ENCODE data around the gene BCL3. TPM values are rescaled to one million over a fixed set of nuclear protein-coding genes. Genes with fewer than 3 reads are reported as not detected.

Gene BCL3
- total and polyA plus RNA-seq, 2 of the 13 experiments (the other 11 are each of a cell fraction or from before 2014, with no cell fraction given), result 2.3 to 4.0 TPM

DNA sequence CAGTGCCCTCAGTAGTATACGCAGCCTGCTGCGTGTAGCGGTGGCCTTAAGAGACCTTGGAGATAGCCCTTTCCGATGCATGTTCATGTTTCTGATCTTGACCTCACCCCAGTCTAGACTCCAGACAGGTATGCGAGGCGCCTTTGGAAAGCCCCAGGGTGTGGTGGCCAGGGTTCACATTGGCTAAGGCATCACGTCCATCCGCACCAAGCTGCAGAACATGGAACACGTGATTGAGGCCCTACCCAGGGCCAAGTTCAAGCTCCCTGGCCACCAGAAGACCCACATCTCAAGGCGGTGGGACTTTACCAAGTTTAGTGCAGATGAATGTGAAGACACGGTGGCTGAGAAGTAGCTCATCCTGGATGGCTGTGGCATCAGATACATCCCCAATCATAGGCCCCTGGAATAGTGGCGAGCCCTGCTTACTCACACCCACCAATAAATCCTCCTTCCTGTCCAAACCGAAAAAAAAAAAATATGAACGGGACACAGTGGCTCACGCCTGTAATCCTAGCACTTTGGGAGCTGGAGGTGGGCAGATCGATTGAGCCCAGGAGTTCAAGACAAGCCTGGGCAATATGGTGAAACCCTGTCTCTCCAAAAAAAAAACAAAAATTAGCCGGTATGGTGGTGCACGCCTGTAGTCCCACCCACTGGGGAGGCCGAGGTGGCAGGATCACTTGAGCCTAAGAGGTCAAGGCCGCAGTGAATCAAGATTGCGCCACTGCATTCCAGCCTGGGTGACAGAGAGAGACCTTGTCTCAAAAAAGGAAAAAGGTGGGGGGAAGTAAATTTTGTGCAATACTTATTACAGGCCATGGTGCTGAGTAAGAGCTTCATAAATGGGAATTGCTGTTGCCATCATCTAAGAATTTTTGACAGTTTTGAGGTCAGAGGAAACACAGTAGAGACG lies 16.8 kb downstream of the BCL3 start (continued):
- TF ChIP-seq HNF4A (CRISPR knock-in tag; IDR thresholded peaks at IDR 0.05) (peak; percentile 85), HIVEP1 (CRISPR knock-in tag; IDR thresholded peaks at IDR 0.05) (peak; percentile 56), NONO (IDR thresholded peaks at IDR 0.05) (no peak), NONO (CRISPR knock-in tag; conservative IDR thresholded peaks at IDR 0.05) (peak; percentile 76), HDAC2 (CRISPR knock-in tag; IDR thresholded peaks at IDR 0.05) (peak; percentile 92), ARHGAP35 (CRISPR knock-in tag; IDR thresholded peaks at IDR 0.05; ENCODE audit: borderline replicate concordance) (no peak), SALL1 (CRISPR knock-in tag; IDR thresholded peaks at IDR 0.05) (peak; percentile 74), ZNF292 (CRISPR knock-in tag; IDR thresholded peaks at IDR 0.05; ENCODE audit: borderline replicate concordance, low read depth) (peak; percentile 56; the same call in 1 of the 2 replicates), ARID2 (CRISPR knock-in tag; IDR thresholded peaks at IDR 0.05; ENCODE audit: borderline replicate concordance) (no peak), ARNTL (CRISPR knock-in tag; IDR thresholded peaks at IDR 0.05) (peak; percentile 34; the same call in 1 of the 2 replicates), ZNF558 (CRISPR knock-in tag; IDR thresholded peaks at IDR 0.05; ENCODE audit: borderline replicate concordance) (peak; percentile 44; the same call in 1 of the 2 replicates), ZNF350 (CRISPR knock-in tag; IDR thresholded peaks at IDR 0.05; ENCODE audit: borderline replicate concordance, low read depth) (peak; percentile 81), SRF (IDR thresholded peaks at IDR 0.05; ENCODE audit: low read depth, low read length) (peak; percentile 64), WIZ (CRISPR knock-in tag; IDR thresholded peaks at IDR 0.05) (no peak), EHMT2 (IDR thresholded peaks at IDR 0.05; ENCODE audit: borderline replicate concordance, low read depth, low read length) (no peak; the same call in 1 of the 2 replicates), ZNF557 (CRISPR knock-in tag; IDR thresholded peaks at IDR 0.05) (no peak), ZNF180 (CRISPR knock-in tag; IDR thresholded peaks at IDR 0.05; ENCODE audit: borderline replicate concordance, low read depth) (no peak)
- TF ChIP-seq, protein P1, sequence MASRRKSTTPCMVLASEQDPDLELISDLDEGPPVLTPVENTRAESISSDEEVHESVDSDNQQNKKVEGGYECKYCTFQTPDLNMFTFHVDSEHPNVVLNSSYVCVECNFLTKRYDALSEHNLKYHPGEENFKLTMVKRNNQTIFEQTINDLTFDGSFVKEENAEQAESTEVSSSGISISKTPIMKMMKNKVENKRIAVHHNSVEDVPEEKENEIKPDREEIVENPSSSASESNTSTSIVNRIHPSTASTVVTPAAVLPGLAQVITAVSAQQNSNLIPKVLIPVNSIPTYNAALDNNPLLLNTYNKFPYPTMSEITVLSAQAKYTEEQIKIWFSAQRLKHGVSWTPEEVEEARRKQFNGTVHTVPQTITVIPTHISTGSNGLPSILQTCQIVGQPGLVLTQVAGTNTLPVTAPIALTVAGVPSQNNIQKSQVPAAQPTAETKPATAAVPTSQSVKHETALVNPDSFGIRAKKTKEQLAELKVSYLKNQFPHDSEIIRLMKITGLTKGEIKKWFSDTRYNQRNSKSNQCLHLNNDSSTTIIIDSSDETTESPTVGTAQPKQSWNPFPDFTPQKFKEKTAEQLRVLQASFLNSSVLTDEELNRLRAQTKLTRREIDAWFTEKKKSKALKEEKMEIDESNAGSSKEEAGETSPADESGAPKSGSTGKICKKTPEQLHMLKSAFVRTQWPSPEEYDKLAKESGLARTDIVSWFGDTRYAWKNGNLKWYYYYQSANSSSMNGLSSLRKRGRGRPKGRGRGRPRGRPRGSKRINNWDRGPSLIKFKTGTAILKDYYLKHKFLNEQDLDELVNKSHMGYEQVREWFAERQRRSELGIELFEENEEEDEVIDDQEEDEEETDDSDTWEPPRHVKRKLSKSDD (CRISPR knock-in tag; IDR thresholded peaks at IDR 0.05; ENCODE audit: low read depth), result peak; percentile 81; the same call in 1 of the 2 replicates
- TF ChIP-seq, protein P2, sequence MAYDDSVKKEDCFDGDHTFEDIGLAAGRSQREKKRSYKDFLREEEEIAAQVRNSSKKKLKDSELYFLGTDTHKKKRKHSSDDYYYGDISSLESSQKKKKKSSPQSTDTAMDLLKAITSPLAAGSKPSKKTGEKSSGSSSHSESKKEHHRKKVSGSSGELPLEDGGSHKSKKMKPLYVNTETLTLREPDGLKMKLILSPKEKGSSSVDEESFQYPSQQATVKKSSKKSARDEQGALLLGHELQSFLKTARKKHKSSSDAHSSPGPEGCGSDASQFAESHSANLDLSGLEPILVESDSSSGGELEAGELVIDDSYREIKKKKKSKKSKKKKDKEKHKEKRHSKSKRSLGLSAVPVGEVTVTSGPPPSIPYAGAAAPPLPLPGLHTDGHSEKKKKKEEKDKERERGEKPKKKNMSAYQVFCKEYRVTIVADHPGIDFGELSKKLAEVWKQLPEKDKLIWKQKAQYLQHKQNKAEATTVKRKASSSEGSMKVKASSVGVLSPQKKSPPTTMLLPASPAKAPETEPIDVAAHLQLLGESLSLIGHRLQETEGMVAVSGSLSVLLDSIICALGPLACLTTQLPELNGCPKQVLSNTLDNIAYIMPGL (CRISPR knock-in tag; IDR thresholded peaks at IDR 0.05; ENCODE audit: borderline replicate concordance in 1 of 2, low read depth in 1 of 2), result peak in 1 of 2 experiments; percentile 37; a peak in 1 of 4 replicates
- TF ChIP-seq, protein P3, sequence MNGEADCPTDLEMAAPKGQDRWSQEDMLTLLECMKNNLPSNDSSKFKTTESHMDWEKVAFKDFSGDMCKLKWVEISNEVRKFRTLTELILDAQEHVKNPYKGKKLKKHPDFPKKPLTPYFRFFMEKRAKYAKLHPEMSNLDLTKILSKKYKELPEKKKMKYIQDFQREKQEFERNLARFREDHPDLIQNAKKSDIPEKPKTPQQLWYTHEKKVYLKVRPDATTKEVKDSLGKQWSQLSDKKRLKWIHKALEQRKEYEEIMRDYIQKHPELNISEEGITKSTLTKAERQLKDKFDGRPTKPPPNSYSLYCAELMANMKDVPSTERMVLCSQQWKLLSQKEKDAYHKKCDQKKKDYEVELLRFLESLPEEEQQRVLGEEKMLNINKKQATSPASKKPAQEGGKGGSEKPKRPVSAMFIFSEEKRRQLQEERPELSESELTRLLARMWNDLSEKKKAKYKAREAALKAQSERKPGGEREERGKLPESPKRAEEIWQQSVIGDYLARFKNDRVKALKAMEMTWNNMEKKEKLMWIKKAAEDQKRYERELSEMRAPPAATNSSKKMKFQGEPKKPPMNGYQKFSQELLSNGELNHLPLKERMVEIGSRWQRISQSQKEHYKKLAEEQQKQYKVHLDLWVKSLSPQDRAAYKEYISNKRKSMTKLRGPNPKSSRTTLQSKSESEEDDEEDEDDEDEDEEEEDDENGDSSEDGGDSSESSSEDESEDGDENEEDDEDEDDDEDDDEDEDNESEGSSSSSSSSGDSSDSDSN (CRISPR knock-in tag; IDR thresholded peaks at IDR 0.05), result peak; percentile 42; the same call in 1 of the 2 replicates
